Upper lobe of right lung (tissue), 1 donor: ENCODE measurements around the gene CDIP1. TPM values are rescaled to one million over a fixed set of nuclear protein-coding genes. Genes with fewer than 3 reads are reported as not detected.

Experiments
- ATAC-seq: fragments of 200-7000 bp; cut with Tn5 transposase; one replicate; pipeline ENCODE4 v1.9.1; 2020; ENCODE audit warnings: mild to moderate bottlenecking, moderate library complexity
- DNase-seq: peaks from one replicate; pipeline ENCODE4 v3.0.0-alpha.2; 2020
- H3K27ac ChIP-seq: fragments of 200-600 bp; one replicate; pipeline ENCODE4 v1.8.0; 2022
- H3K27me3 ChIP-seq: fragments of 200-600 bp; one replicate; pipeline ENCODE4 v1.8.0; 2022; ENCODE audit warnings: mild to moderate bottlenecking
- H3K36me3 ChIP-seq: fragments of 200-600 bp; one replicate; pipeline ENCODE4 v1.8.0; 2022
- H3K4me1 ChIP-seq: fragments of 200-600 bp; one replicate; pipeline ENCODE4 v1.8.0; 2022
- H3K4me3 ChIP-seq: fragments of 200-600 bp; one replicate; pipeline ENCODE4 v1.8.0; 2022; ENCODE audit warnings: mild to moderate bottlenecking
- H3K9me3 ChIP-seq: fragments of 200-600 bp; one replicate; pipeline ENCODE4 v1.8.0; 2022
- intact Hi-C: fragments of 100-400 bp; cut with DNase I; formaldehyde crosslinking; loops from one replicate; pipeline ENCODE4 v1.11.0; 2022
- total RNA-seq: library from RNA; stranded (reverse); fragmentation: NEBNext Ultra II Directional; extraction: Animal tissue kit (Norgen Biotek cat#: 25700); gene quantifications from one replicate; pipeline ENCODE4 v1.2.1, GENCODE V29; 2021
- TF ChIP-seq, protein P1 (sequence below): fragments of 200-600 bp; IDR thresholded peaks from one replicate; pipeline ENCODE4 v1.8.0; 2022; ENCODE audit warnings: antibody characterized with exemption
- donor health status: DM: no; HTN: yes; CAD: no; lungs with severe emphysema.

The CDIP1 gene
- total RNA-seq, 1 donor from 2014 or later = 23.8 TPM

DNA sequence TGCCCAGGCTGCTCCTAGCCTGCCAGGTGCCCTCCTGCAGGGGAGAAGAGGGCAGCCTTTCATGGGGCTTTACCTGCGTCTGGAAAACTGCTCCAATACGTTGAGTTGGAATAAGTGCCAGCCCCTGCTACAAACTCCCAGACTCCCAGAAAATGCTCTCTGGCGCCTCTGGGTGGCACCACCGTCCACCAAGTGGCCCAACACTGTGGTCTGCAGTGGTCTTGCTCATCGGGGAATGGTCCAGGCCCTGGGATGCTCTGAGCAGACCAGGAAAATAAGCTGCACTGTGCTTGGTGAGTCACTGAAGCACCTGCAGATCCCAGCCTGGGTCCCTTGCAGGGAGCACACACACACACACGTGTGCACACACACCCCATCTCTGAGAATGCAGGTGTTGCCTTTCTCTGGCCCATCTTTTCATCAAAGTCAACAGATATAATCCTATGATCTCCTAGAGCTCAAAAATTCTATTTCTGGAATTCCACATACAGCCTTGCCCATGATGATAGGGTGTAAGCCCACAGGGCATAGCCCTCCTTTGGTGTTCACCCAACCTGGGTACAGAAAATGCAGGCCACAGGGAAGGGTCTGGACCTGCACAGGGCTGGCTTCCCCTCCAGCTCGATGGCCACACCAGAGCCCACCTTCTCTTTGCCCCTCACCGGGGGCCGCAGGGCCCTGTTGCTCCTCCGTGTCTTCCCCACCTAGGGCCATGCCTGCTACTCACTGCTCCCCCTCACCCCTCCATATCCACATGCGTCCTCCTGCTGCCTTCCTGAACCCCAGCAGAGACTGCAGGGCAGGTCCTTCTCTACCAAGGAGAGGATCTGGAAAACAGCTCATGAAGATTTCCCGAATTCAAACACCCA lies 20.5 kb downstream of the CDIP1 start:
- peak; percentile 57 for DNase-seq
- Histone ChIP-seq H3K36me3 (peaks cover 10% of the 10 kb centered on the region), H3K27me3 (no peaks in the 10 kb centered on the region), H3K9me3 (no peaks in the 10 kb centered on the region), H3K27ac (no peak overlapping the region), H3K4me3 (no peak overlapping the region), H3K4me1 (peaks cover 32% of the 10 kb centered on the region)
- TF ChIP-seq, protein P1, sequence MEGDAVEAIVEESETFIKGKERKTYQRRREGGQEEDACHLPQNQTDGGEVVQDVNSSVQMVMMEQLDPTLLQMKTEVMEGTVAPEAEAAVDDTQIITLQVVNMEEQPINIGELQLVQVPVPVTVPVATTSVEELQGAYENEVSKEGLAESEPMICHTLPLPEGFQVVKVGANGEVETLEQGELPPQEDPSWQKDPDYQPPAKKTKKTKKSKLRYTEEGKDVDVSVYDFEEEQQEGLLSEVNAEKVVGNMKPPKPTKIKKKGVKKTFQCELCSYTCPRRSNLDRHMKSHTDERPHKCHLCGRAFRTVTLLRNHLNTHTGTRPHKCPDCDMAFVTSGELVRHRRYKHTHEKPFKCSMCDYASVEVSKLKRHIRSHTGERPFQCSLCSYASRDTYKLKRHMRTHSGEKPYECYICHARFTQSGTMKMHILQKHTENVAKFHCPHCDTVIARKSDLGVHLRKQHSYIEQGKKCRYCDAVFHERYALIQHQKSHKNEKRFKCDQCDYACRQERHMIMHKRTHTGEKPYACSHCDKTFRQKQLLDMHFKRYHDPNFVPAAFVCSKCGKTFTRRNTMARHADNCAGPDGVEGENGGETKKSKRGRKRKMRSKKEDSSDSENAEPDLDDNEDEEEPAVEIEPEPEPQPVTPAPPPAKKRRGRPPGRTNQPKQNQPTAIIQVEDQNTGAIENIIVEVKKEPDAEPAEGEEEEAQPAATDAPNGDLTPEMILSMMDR = peak; percentile 55
- intact Hi-C loops = no loop called here
- peak; percentile 19 for ATAC-seq

DNA sequence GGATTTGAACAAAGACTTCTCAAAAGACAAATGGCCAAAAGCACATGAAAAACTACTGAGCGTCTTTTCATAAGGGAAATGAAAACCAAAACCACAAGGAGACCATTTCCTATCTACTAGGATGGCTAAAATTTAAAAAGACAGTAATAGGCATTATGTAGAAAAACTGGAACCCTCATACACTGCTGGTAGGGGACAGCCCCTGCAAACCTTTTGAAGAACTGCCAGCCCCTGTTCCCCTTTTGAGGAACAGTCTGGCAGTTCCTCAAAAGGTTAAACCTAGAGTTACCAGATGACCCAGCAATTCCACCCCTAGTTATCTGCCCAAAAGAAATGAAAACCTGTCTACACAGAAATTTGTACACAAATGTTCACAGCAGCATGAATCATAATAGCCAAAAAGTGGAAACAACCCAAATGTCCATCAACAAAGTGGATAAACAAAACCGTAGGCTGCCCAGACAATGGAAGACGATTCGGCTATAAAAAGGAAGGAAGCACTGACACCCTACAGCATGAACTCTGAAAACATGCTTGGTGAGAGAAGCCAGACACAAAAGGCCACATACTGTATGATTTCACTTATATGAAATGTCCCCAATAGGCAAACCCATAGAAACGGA lies 22.9 kb downstream of the CDIP1 start:
- Histone ChIP-seq H3K4me1 (peaks cover 42% of the 10 kb centered on the region), H3K27me3 (no peaks in the 10 kb centered on the region), H3K36me3 (peaks cover 29% of the 10 kb centered on the region), H3K27ac (peak overlapping the region; percentile 75), H3K9me3 (no peaks in the 10 kb centered on the region), H3K4me3 (no peak overlapping the region)
- DNase-seq (no peak), ATAC-seq (peak; percentile 63)
- intact Hi-C loops = no loop called here
- TF ChIP-seq, protein P1 = no peak

DNA sequence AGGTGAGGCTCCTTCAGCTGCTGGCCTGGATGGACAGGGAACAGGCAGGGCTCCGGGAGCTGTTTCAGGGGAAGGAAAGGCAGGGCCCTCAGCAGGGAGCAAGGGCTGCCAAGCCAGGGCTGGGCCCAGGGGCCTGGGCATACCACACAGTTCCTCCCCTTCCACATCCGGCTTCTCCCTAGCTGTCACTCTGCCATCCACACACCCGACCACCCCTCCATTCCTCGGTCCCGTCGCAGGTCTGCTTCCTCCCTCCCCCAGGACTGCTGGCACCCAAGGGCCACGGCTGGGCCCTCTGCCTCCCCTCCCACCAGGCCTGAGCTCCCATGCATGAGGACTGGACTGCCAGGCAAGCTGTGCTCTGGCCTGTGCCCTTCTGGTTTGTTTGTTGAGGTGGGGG lies 24.0 kb downstream of the CDIP1 start:
- H3K27ac ChIP-seq = peak overlapping the region; percentile 75
- ATAC-seq (peak; percentile 10), DNase-seq (no peak)
- H3K9me3 ChIP-seq = no peaks in the 10 kb centered on the region
- H3K4me3 ChIP-seq = no peak overlapping the region
- peaks cover 42% of the 10 kb centered on the region for H3K4me1 ChIP-seq
- TF ChIP-seq, protein P1 = no peak
- H3K36me3 ChIP-seq = peaks cover 40% of the 10 kb centered on the region
- intact Hi-C loops = no loop called here
- no peaks in the 10 kb centered on the region for H3K27me3 ChIP-seq

DNA sequence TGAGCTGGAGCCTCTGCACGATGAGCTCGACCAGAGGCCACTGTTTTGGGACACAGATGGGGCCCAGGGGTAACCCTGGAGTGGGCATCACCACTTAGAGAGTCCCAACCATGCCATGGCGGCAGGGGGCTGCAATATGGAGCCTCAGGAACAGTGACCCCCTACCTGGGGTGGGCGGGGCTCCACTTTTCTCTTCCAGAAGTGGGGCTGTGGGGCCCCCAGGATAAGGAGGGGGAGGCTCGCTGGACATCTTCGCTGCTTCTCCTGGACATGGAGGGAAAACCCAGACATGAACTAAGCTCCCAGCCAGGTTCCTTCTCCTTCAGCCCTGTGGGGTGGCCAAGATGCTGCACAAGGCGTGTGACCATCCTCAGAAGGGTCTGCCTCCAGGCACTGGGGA lies 24.7 kb downstream of the CDIP1 start:
- DNase-seq (no peak), ATAC-seq (no peak)
- TF ChIP-seq, protein P1 = no peak
- H3K4me1 ChIP-seq = peaks cover 42% of the 10 kb centered on the region
- peak overlapping the region; percentile 75 for H3K27ac ChIP-seq
- peaks cover 48% of the 10 kb centered on the region for H3K36me3 ChIP-seq
- H3K4me3 ChIP-seq = no peak overlapping the region
- no peaks in the 10 kb centered on the region for H3K27me3 ChIP-seq
- no peaks in the 10 kb centered on the region for H3K9me3 ChIP-seq
- intact Hi-C loops = no loop called here

DNA sequence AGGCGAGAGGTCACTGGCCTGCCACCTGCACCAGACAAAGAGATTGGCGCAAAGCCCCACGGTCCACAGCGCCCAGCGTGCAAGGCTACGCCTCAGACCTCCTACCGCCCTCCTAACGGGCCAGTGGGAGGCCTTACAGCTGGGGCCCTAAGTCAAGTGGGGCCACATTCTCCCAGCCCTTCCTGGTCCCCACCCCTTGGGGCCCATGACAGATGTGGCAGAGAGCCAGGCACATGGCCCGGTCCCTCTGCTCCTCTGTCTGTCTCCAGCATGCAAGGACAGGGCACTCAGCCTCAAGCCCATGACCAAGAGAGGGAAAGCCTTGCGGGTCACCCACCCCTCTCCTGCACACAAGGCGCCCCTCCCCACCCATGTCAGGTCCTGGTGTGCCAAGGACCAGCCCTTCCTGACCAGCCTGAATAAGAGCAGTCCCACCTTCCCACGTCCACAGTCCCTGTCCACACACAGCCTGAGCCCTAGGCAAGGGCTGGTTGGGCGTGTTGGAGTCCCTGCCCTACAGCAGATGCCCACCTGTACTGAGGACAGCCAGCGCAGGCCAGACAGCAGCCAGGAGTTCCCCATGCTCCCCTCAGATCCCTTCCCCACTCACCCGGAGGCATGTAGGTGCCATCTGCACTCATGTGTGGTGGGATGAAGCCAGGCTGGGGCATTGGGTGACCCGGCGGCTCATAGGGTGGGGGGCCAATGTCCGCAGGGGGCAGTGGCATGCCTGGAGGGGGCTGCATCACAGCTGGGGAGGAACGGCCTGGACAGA lies 25.3 kb downstream of the CDIP1 start:
- H3K36me3 ChIP-seq = peaks cover 54% of the 10 kb centered on the region
- DNase-seq (no peak), ATAC-seq (no peak)
- H3K4me1 ChIP-seq = peaks cover 42% of the 10 kb centered on the region
- H3K4me3 ChIP-seq = no peak overlapping the region
- H3K9me3 ChIP-seq = no peaks in the 10 kb centered on the region
- H3K27ac ChIP-seq = peak overlapping the region; percentile 75
- intact Hi-C loops = no loop called here
- H3K27me3 ChIP-seq = no peaks in the 10 kb centered on the region
- TF ChIP-seq, protein P1 = no peak
